Testis (tissue), 3 donors: ENCODE data around the gene FARP1. TPM values are rescaled to one million over a fixed set of nuclear protein-coding genes. Genes with fewer than 3 reads are reported as not detected.
A peak's percentile ranks its signal among the peaks of the same experiment; 100 is the strongest.

Experiments
- DNase-seq: peaks from one replicate; pipeline ENCODE4 v3.0.0-alpha.2; 2019
- H3K27ac ChIP-seq, 2 donors: fragments of 200-600 bp; sonication (generic); one replicate each; pipeline ENCODE4 v1.5.1; 2019
- H3K27me3 ChIP-seq: fragments of 200-600 bp; sonication (generic); one replicate; pipeline ENCODE4 v1.5.1; 2019
- H3K36me3 ChIP-seq: fragments of 200-600 bp; sonication (generic); one replicate; pipeline ENCODE4 v1.5.1; 2017; ENCODE audit warnings: low read depth; ENCODE audit errors: missing control alignments
- H3K4me1 ChIP-seq: fragments of 200-600 bp; sonication (generic); one replicate; pipeline ENCODE4 v1.5.1; 2019
- H3K4me3 ChIP-seq, 2 donors: fragments of 200-600 bp; sonication (generic); one replicate each; pipeline ENCODE4 v1.5.1; 2017 to 2019
- H3K9me3 ChIP-seq: fragments of 200-600 bp; sonication (generic); one replicate; pipeline ENCODE4 v1.5.1; 2017
- CTCF ChIP-seq, 3 experiments: fragments of 450-650 bp in 2 of 3; fragments of 200-600 bp in 1 of 3; sonication (generic) in 1 of 3; IDR thresholded peaks; one replicate each; pipeline ENCODE4 v1.5.1; 2016 to 2019; ENCODE audit warnings: antibody characterized with exemption in 3 of 3, mild to moderate bottlenecking in 2 of 3, moderate library complexity in 1 of 3
- POLR2A ChIP-seq: fragments of 450-650 bp; IDR thresholded peaks from one replicate; pipeline ENCODE4 v1.6.1; 2017; ENCODE audit warnings: antibody characterized with exemption, mild to moderate bottlenecking, moderate library complexity
- WGBS, 2 donors: methylation state at CpG; one replicate each; pipeline ENCODE4 v1.1.5; 2018; 5-methylcytosine and 5-hydroxymethylcytosine counted together
- intact Hi-C: fragments of 100-400 bp; cut with DNase I; formaldehyde crosslinking; loops from one replicate; pipeline ENCODE4 v1.15.1; 2023; ENCODE audit warnings: low total_unique reads
- polyA plus RNA-seq: library from polyadenylated mRNA; stranded (reverse); fragments of 350-450 nt; fragmentation: Illumina TruSeq; extraction: RNeasy Lipid Tissue Mini Kit (QIAGEN cat#74804); gene quantifications from one replicate; pipeline ENCODE4 v1.2.3, GENCODE V29; 2014; ENCODE audit warnings: low read depth, low replicate concordance; ENCODE audit not compliant: insufficient read depth
- total RNA-seq, 2 donors: library from RNA; depleted of rRNA; stranded (reverse); fragments of >200 nt; gene quantifications; one replicate each; pipeline ENCODE4 v1.2.3, GENCODE V29; 2016

FARP1 gene
- total and polyA plus RNA-seq, 3 donors from 2014 or later = 54.0 to 130 (median 69.1) TPM

DNA sequence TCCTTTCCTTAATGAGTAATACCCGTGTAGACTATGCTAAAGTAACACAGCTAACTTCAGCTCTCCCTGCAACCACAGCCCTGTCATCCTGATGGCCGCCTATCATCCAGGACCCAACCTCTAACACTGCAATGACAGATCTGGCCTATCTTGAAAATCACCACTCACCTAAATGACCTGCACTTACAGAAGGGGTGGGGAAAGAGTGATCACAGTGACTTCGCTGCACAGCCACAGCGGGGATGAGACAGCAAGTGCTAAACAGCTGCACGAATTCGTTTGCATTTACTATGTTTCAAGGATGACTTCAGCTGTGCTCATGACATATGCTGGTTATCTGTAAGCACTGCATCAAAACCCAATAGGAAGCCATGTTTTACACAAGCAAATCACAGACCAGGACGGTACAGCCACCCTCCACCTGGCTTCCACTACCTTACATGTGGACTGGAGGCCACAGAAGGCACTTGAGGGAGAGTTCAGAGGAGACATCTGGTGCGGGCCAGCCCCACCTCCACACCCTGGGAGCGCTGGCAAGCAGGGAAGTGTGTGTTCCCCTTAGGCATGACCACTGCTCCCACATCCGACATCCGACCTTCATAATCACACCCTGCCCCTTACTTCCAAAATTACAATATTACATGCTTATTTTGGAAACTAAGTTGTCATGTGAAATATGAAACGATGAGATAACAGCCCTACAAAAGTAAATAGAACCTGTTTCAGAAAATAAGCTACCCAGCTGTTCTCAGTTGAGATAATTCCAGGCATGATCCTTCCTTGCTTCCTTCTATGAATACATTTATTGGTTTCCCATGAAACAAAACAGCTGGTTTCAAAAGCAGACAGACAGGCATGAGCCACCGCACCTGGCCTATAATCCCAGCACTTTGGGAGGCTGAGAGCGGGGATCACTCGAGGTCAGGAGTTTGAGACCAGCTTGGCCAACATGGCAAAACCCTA, 338.3 kb downstream of the FARP1 start:
- H3K36me3 ChIP-seq = no peaks in the 10 kb centered on the region
- no peaks in the 10 kb centered on the region for H3K27me3 ChIP-seq
- no peak overlapping the region for H3K4me3 ChIP-seq
- WGBS, 2 donors = 53 to 71% methylated on average over 15 of the region's 15 CpGs
- H3K27ac ChIP-seq = no peak overlapping the region
- no peaks in the 10 kb centered on the region for H3K9me3 ChIP-seq
- H3K4me1 ChIP-seq = peaks cover 48% of the 10 kb centered on the region
- intact Hi-C loops = no loop called here
- DNase-seq = no peak
- TF ChIP-seq POLR2A (no peak), CTCF (IDR thresholded peaks at IDR 0.05) (no peak)

DNA sequence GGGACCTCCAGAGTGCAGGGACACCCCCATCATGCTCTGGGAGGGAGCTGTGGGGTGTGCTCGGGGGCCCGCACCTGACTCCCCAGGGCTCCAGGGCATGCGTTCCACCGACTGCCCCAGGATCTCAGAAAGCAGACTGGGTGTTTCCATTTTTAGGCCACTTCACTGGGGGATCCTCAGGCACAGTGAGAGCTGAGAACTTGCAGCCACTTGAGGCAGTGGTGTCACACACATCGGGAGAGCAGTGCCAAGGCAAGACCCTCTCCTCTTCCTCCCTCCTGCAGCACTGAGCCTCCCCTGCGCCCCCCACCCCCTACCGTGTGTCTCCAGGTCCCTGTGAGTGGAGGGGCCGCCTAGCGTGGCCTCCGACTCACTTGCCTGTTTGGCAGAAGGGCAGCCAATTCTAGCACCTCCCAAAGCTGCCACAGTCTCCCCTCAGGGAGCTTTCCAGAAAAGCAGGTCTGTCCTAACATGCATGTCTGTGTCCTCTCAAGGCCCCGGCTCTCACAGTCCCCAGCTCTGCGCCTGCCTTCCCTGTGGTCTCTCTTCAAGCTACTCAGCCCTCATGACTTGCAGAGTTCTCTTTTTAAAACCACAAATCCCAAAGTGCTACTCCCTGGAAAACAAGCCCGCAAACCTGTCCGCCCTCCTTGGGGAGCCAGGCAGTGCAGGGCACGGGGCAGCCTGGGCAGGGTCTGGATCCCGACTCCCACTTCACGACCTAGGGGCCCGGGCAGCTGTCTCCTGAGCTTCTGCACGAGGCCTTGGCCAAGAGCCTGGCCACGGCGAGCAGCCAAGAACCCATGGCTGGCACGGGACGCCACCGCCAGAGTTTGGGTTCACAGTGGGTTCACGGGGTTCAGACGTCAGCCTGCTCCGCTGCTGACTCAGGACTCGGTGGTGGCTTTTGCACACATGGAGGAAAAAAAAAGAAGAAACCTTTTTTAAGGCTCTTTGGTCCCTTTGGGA, 339.9 kb downstream of the FARP1 start:
- Histone ChIP-seq H3K4me3 (no peak overlapping the region), H3K4me1 (peaks cover 40% of the 10 kb centered on the region), H3K9me3 (no peaks in the 10 kb centered on the region), H3K27ac (peak overlapping the region in 1 of 2 donors; percentile 42), H3K36me3 (no peaks in the 10 kb centered on the region), H3K27me3 (no peaks in the 10 kb centered on the region)
- 71 to 80% methylated on average over 23 to 28 of the region's 28 CpGs for WGBS, 2 donors
- intact Hi-C loops = no loop called here
- DNase-seq = peak; percentile 83
- TF ChIP-seq CTCF (IDR thresholded peaks at IDR 0.05) (no peak), POLR2A (no peak)

GRCh38 chr13:98483601-98484288, 340.9 kb downstream of the FARP1 start:
- H3K4me3 ChIP-seq = no peak overlapping the region
- H3K36me3 ChIP-seq = no peaks in the 10 kb centered on the region
- intact Hi-C loops = no loop called here
- no peaks in the 10 kb centered on the region for H3K9me3 ChIP-seq
- TF ChIP-seq POLR2A (no peak), CTCF (IDR thresholded peaks at IDR 0.05) (no peak)
- WGBS, 2 donors = 70 to 75% methylated on average over 14 of the region's 14 CpGs
- peak overlapping the region in 1 of 2 donors; percentile 42 for H3K27ac ChIP-seq
- no peaks in the 10 kb centered on the region for H3K27me3 ChIP-seq
- peaks cover 32% of the 10 kb centered on the region for H3K4me1 ChIP-seq
- DNase-seq = no peak

GRCh38 chr13:98484289-98485219, 341.7 kb downstream of the FARP1 start:
- intact Hi-C loops = no loop called here
- TF ChIP-seq CTCF (IDR thresholded peaks at IDR 0.05) (no peak), POLR2A (no peak)
- no peak overlapping the region for H3K4me3 ChIP-seq
- WGBS, 2 donors = 35 to 48% methylated on average over 11 to 21 of the region's 21 CpGs
- no peaks in the 10 kb centered on the region for H3K27me3 ChIP-seq
- no peaks in the 10 kb centered on the region for H3K9me3 ChIP-seq
- no peaks in the 10 kb centered on the region for H3K36me3 ChIP-seq
- H3K27ac ChIP-seq = peak overlapping the region in 1 of 2 donors; percentile 61
- DNase-seq = peak; percentile 53
- peaks cover 32% of the 10 kb centered on the region for H3K4me1 ChIP-seq
